Gastrocnemius medialis (tissue), 4 donors: ENCODE results near the gene PLEKHG7. TPM values are rescaled to one million over a fixed set of nuclear protein-coding genes. Genes with fewer than 3 reads are reported as not detected.
"Not testable (repeated sequence)": the region's sequence is repeated elsewhere in the genome, so short reads cannot be mapped to it uniquely, and the experiment has no call there.

Experiments
- ATAC-seq, 2 donors: fragments of 150-250 bp; one replicate each; pipeline ENCODE4 v1.9.1; 2016
- DNase-seq, 2 donors: peaks; one replicate each; pipeline ENCODE4 v3.0.0-alpha.2; 2019
- H3K27ac ChIP-seq, 4 donors: fragments of 200-600 bp; sonication (generic); 1 replicate in 1 of 4; 2 replicates in 3 of 4; pipeline ENCODE4 v1.5.1; 2016 to 2018; ENCODE audit warnings: mild to moderate bottlenecking in 2 of 4, moderate library complexity in 1 of 4
- H3K27me3 ChIP-seq, 3 donors: fragments of 200-600 bp; sonication (generic) in 2 of 3; 1 replicate in 1 of 3; 2 replicates in 2 of 3; pipeline versions ENCODE4 v1.5.1 to v1.6.0; 2016 to 2019; ENCODE audit warnings: mild to moderate bottlenecking in 1 of 3, moderate library complexity in 1 of 3
- H3K36me3 ChIP-seq, 2 donors: fragments of 200-600 bp; sonication (generic) in 1 of 2; one replicate each; pipeline ENCODE4 v1.5.1; 2017 to 2018
- H3K4me1 ChIP-seq, 2 donors: fragments of 200-600 bp; sonication (generic) in 1 of 2; one replicate each; pipeline ENCODE4 v1.5.1; 2016 to 2017; ENCODE audit warnings: mild to moderate bottlenecking in 2 of 2
- H3K4me3 ChIP-seq, 4 donors: fragments of 200-600 bp; sonication (generic) in 3 of 4; 1 replicate in 1 of 4; 2 replicates in 3 of 4; pipeline ENCODE4 v1.5.1; 2016 to 2019; ENCODE audit warnings: mild to moderate bottlenecking in 2 of 4
- H3K9me3 ChIP-seq, 3 donors: fragments of 200-600 bp; sonication (generic) in 2 of 3; 1 replicate in 1 of 3; 2 replicates in 2 of 3; pipeline ENCODE4 v1.5.1; 2016 to 2019
- CTCF ChIP-seq, 5 experiments: fragments of 450-650 bp in 3 of 5; fragments of 200-600 bp in 2 of 5; sonication (generic) in 2 of 5; IDR thresholded peaks in 4 of 5; conservative IDR thresholded peaks in 1 of 5; 1 replicate in 4 of 5; 2 replicates in 1 of 5; pipeline ENCODE4 v1.5.1; 2016 to 2019; ENCODE audit warnings: antibody characterized with exemption in 5 of 5, mild to moderate bottlenecking in 3 of 5, moderate library complexity in 3 of 5
- POLR2A ChIP-seq, 2 donors: fragments of 450-650 bp; IDR thresholded peaks; one replicate each; pipeline ENCODE4 v1.6.1; 2017; ENCODE audit warnings: antibody characterized with exemption in 2 of 2, mild to moderate bottlenecking in 2 of 2, moderate library complexity in 2 of 2
- in situ Hi-C, 4 donors: fragments of 200-750 bp; cut with MboI; loops; one replicate each; pipeline versions ENCODE4 v1.15.0 to v1.8.0; 2017; ENCODE audit warnings: low sequenced_read_pairs in 4 of 4
- intact Hi-C: fragments of 100-400 bp; cut with DNase I; formaldehyde crosslinking; loops from one replicate; pipeline ENCODE4 v1.15.1; 2023; ENCODE audit warnings: low total_unique reads
- total RNA-seq, 4 donors: library from RNA; depleted of rRNA; stranded (reverse); fragments of >200 nt; gene quantifications; one replicate each; pipeline versions ENCODE4 v1.1.0 to v1.2.3, GENCODE V29; 2016

PLEKHG7 gene
- total RNA-seq, 4 donors from 2014 or later: not detected

GRCh38 chr12:92658611-92659010 lies 44.2 kb upstream of the PLEKHG7 start:
- Histone ChIP-seq H3K4me1 (peaks cover 0 to 3% of the 10 kb centered on the region in 2 donors), H3K27me3 (no peaks in the 10 kb centered on the region), H3K27ac (no peak overlapping the region), H3K36me3 (no peaks in the 10 kb centered on the region), H3K4me3 (no peak overlapping the region), H3K9me3 (no peaks in the 10 kb centered on the region)
- DNase-seq (no peak), ATAC-seq (no peak)
- in situ Hi-C loops (loop anchor here in 1 of 4 donors (25.0 kb wide), 1 partner anchor 1696 kb away; the partner anchor contains the start of gene CCER1), intact Hi-C loops (no loop called here)
- no peak for TF ChIP-seq CTCF (IDR thresholded peaks at IDR 0.05 in 4 of 5, conservative IDR thresholded peaks at IDR 0.05 in 1 of 5)
- TF ChIP-seq POLR2A (IDR thresholded peaks at IDR 0.05): no peak

- in situ Hi-C loops: loop anchor here in 1 of 4 donors (25.0 kb wide), 1 partner anchor 1699 kb away; the partner anchor contains the start of gene CCER1
- no peak for DNase-seq
- H3K9me3 ChIP-seq: no peaks in the 10 kb centered on the region
- ATAC-seq: no peak
- intact Hi-C loops: no loop called here
- H3K27me3 ChIP-seq: no peaks in the 10 kb centered on the region
- H3K27ac ChIP-seq: no peak overlapping the region
- no peak for TF ChIP-seq POLR2A (IDR thresholded peaks at IDR 0.05)
- no peak for TF ChIP-seq CTCF (IDR thresholded peaks at IDR 0.05 in 4 of 5, conservative IDR thresholded peaks at IDR 0.05 in 1 of 5)
- no peaks in the 10 kb centered on the region for H3K4me1 ChIP-seq
- H3K4me3 ChIP-seq: no peak overlapping the region
- no peaks in the 10 kb centered on the region for H3K36me3 ChIP-seq
Observed at GRCh38 chr12:92661269-92661668, 41.5 kb upstream of the PLEKHG7 start.

- Histone ChIP-seq H3K4me3 (no peak overlapping the region), H3K9me3 (no peaks in the 10 kb centered on the region), H3K4me1 (no peaks in the 10 kb centered on the region), H3K27me3 (no peaks in the 10 kb centered on the region), H3K36me3 (no peaks in the 10 kb centered on the region), H3K27ac (no peak overlapping the region)
- in situ Hi-C loops (loop anchor here in 1 of 4 donors (25.0 kb wide), 1 partner anchor 1703 kb away; the partner anchor contains the start of gene CCER1), intact Hi-C loops (no loop called here)
- no peak for TF ChIP-seq POLR2A (IDR thresholded peaks at IDR 0.05)
- TF ChIP-seq CTCF (IDR thresholded peaks at IDR 0.05 in 4 of 5, conservative IDR thresholded peaks at IDR 0.05 in 1 of 5): no peak
- ATAC-seq (no peak), DNase-seq (no peak)
Observed at GRCh38 chr12:92665496-92665895, 37.3 kb upstream of the PLEKHG7 start.

GRCh38 chr12:92668739-92669138 lies 34.0 kb upstream of the PLEKHG7 start:
- H3K27ac ChIP-seq: no peak overlapping the region
- DNase-seq (no peak), ATAC-seq (no peak)
- in situ Hi-C loops: loop anchor here in 1 of 4 donors (25.0 kb wide), 1 partner anchor 1706 kb away; the partner anchor contains the start of gene CCER1
- intact Hi-C loops: no loop called here
- TF ChIP-seq POLR2A (IDR thresholded peaks at IDR 0.05) (no peak), CTCF (IDR thresholded peaks at IDR 0.05 in 4 of 5, conservative IDR thresholded peaks at IDR 0.05 in 1 of 5) (no peak)
- no peaks in the 10 kb centered on the region for H3K27me3 ChIP-seq
- no peak overlapping the region for H3K4me3 ChIP-seq
- H3K9me3 ChIP-seq: no peaks in the 10 kb centered on the region
- no peaks in the 10 kb centered on the region for H3K4me1 ChIP-seq
- H3K36me3 ChIP-seq: no peaks in the 10 kb centered on the region

GRCh38 chr12:92671524-92671923 lies 31.3 kb upstream of the PLEKHG7 start:
- H3K9me3 ChIP-seq, H3K27me3 ChIP-seq, H3K4me1 ChIP-seq, H3K36me3 ChIP-seq, intact Hi-C loops, H3K27ac ChIP-seq, H3K4me3 ChIP-seq, DNase-seq, ATAC-seq: not testable (repeated sequence)
- in situ Hi-C loops: loop anchor here in 1 of 4 donors (25.0 kb wide), 1 partner anchor 1709 kb away; the partner anchor contains the start of gene CCER1
